GM10847 (cell line): ENCODE results near the gene FHOD3.

Experiments used
- POLR2A ChIP-seq: IDR thresholded peaks from 2 replicates; pipeline ENCODE4 v1.6.1; 2011; ENCODE audit not compliant: insufficient read length; ENCODE audit errors: extremely low read depth

The FHOD3 gene

DNA sequence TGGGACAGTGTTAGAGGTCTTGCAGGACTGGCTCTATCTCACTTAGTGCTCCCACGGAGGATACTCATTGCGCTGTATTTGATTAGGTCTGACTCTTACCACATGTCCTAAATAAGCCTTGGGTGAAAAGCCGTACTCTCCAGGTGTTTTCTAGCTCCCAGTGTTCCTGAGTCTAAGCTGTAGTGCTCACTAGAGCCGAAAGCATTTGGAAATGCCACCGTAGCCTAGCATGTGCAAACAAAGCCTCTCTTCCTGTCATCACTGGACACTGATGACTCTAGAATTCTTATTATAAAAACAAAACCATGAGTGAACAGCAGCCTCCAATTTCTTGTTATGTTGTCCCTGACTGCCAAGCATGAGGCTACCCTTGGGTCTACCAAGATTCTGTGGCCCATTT lies 325.1 kb downstream of the FHOD3 start:
- no peak for TF ChIP-seq POLR2A

DNA sequence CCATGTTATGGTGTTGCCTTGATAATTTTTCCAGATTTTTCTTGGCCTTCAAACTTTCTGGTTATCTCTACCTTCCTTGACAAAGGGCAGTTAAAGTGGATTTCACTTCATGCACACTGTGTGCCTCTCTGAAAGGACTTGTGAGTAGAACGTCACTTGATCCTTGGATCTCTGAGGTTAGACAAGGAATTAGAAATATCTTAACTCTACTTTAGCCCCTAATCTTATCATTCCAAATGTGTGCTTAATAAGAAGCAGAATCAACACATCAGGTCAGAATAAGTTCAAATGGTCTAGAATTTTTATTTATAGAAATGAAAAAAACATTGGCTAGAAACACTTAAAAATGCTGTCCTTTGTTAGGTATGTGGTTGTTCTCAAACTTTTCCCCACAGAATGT lies 325.6 kb downstream of the FHOD3 start:
- TF ChIP-seq POLR2A = no peak

DNA sequence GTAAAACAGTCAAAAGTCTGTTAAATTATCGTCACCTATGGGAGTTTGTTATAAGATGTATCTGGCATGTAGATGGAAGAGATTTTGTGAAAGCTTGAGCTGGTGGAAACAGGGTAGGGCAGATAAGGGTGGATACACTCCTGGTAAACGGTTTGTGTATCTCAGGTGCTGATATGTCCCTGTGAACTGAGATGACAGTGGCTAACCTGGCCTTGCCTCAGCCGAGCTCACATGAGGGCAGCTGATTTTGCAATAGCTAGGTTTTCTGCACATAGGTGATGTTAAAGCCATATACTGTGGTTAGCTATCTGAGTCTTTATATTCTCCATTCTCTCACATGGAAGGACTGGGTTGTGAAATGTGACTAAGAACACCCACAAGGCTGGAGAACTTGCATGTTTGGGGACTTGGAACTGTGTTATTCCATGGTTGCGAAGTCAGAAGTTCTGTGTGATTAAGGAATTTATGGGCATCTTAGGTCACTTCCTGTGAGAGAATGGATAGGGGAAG lies 326.2 kb downstream of the FHOD3 start:
- TF ChIP-seq POLR2A = no peak

- TF ChIP-seq POLR2A = no peak
These were observed 327.1 kb downstream of the FHOD3 start for GRCh38 chr18:36624451-36625167.

DNA sequence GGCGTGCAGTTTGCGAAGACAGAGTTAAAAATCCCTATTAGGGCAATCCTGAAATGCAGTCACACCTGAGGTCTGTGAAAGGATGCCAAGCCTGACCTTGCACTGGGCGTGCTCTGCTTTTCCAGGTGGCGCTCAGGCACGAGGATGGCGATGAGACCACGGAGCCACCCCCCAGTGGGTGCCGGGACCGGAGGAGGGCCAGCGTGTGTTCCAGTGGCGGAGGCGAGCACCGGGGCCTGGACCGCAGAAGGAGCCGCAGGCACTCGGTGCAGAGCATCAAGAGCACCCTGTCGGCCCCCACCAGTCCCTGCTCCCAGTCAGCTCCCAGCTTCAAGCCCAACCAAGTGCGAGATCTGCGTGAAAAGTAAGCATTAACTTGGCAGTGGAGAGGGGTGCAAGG lies 327.9 kb downstream of the FHOD3 start:
- no peak for TF ChIP-seq POLR2A

- no peak for TF ChIP-seq POLR2A
These were observed 330.1 kb downstream of the FHOD3 start for GRCh38 chr18:36627637-36628036.

DNA sequence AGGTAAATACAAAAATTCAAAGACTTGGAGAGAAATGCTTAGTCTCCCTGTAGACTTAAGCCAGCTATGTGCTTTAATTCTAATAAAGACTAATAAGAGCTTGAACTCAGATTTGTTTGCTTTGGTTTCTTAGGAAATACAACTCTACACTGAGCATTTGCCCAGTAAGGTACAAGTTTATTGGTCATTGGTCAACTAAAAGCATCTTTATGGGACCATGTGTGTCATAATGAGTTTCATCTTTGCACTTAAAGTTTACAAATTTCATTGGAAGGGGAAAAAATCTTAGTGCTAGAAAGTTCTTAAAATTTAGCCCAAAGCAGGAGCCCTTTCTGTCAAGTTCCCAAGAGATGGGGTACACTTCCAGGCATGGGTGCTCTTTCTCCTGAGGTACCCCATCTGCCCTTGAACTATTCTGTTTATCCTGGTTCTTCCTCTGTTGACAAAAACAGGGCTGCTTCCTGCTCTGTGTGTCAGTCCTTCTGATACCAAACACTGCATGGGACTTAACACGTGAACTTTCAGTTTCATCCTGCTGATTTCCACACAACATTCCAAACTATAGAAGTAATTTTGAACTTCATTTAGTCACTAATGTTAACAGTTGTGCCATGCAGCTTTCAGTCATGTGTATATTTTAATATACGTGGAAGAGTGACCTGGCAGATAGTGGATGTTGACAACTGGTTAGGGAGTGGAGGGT lies 331.1 kb downstream of the FHOD3 start:
- TF ChIP-seq POLR2A = no peak

- no peak for TF ChIP-seq POLR2A
These were observed 331.6 kb downstream of the FHOD3 start for GRCh38 chr18:36629138-36629530.

GRCh38 chr18:36629836-36630235 lies 332.3 kb downstream of the FHOD3 start:
- TF ChIP-seq POLR2A = no peak

DNA sequence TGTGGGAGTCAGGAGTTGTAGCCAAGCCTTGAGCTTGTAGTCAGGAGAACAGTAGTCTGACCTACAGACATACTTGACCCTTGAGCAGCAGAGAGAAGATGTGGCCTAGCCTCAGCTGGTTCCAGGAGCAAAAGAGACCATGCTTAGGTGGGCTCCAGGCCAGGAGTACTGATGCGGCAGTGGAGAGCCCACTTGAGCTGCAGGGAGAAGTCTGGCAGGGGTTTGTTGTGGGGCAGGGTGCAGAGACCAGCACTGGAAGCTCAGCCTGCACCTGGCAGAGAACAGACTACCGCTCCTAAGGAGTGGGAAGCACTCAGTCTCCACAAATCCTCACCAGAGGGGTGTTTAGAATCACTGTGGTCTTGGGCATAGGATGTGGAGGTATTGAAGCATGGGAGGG lies 333.4 kb downstream of the FHOD3 start:
- no peak for TF ChIP-seq POLR2A

GRCh38 chr18:36633961-36634412 lies 336.5 kb downstream of the FHOD3 start:
- no peak for TF ChIP-seq POLR2A

GRCh38 chr18:36634573-36635216 lies 337.2 kb downstream of the FHOD3 start:
- TF ChIP-seq POLR2A = no peak

- no peak for TF ChIP-seq POLR2A
These were observed 338.0 kb downstream of the FHOD3 start for GRCh38 chr18:36635414-36636096.

DNA sequence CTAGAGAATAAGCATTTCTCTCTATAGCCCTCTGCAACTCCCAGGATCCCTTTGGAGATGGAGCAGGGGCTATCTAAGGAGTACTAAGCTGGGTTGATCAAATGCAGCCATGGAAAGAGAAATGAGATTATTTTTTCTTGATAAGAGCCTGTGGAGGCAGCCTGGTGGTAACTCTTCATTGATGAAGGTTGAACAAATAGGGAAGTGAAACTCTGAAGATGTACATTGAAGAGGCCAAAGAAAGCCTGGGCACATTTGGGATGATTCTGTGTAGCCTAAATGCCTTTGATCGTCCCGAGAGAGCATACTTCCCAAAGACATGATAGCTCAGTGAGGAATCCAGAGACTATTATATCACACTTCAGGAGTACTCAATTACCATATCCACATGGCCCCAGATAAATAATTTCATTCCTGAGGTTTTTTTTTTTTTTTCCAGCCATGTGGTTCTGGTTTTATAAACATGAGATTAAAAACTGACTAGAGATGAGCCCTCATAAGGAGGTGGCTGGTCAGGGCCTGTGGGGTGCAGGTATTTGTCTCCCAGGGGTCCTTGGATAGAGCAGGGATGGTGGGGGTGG lies 338.8 kb downstream of the FHOD3 start:
- TF ChIP-seq POLR2A = no peak

DNA sequence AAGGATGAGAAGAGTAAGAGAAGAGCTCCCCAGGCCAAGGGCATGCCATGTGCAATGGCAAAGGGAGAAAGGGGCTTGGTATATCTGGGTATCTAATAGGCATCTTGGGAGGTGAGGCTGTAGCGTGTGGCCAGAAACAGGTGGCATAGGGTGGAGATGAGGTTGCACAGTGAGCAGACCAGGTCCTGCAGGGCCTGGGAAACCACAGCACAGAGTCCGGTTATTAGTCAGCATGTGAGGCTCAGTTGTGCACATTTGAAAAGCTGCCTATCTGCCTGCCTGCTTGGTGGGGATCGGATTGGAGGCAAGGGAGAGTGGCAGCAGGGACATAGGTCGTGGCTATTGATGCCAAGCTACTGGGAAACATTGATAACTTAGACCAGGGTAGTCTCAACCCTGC lies 340.7 kb downstream of the FHOD3 start:
- no peak for TF ChIP-seq POLR2A
